HCT116 (cell line): ENCODE measurements around the gene C12orf54. TPM values are rescaled to one million over a fixed set of nuclear protein-coding genes. Genes with fewer than 3 reads are reported as not detected.

Source experiments
- ATAC-seq: fragments of 200-7000 bp; cut with Tn5 transposase; 2 replicates; pipeline ENCODE4 v1.9.1; 2020; ENCODE audit warnings: mild to moderate bottlenecking, moderate library complexity
- BruUV-seq: library from RNA; stranded (reverse); fragments of 400-500 nt; replicated peaks from 2 replicates; lab custom pipeline; 2021; lab: Mats Ljungman, UMichigan
- CTCF ChIA-PET: fragments of 300-600 bp; sonication (Branson Sonifier 250); formaldehyde crosslinking; loops from one replicate; lab custom pipeline; 2021; ENCODE audit warnings: antibody characterized with exemption; lab: Charles Lee
- POLR2A ChIA-PET: fragments of 300-600, 350-600 bp; sonication (Branson Sonifier 250); formaldehyde crosslinking; loops from one replicate; lab custom pipeline; 2021; ENCODE audit warnings: antibody characterized with exemption; lab: Charles Lee
- RAD21 ChIA-PET, 2 experiments: fragments of 300-600 bp; sonication (Branson Sonifier 250); formaldehyde crosslinking; loops; one replicate each; lab custom pipeline; 2023; ENCODE audit warnings: low total read pairs in 2 of 2; ENCODE audit not compliant: uncharacterized antibody in 2 of 2, unreplicated experiment in 2 of 2, low non-redundant PET in 1 of 2; lab: Charles Lee
- DNase-seq: peaks from one replicate; pipeline ENCODE4 v3.0.0-alpha.2; 2010; ENCODE audit warnings: low read depth, low spot score
- H2AFZ ChIP-seq: fragments of 200-600 bp; shearing (Covaris generic), sonication (generic); 2 replicates; pipeline ENCODE4 v1.6.1; 2017; ENCODE audit warnings: low read depth, mixed run types, mixed read lengths, antibody characterized with exemption, low read length; ENCODE audit not compliant: poor library complexity, severe bottlenecking
- H3K27ac ChIP-seq: 2 replicates; pipeline ENCODE4 v1.5.1; 2012; ENCODE audit warnings: low read depth, low read length
- H3K27me3 ChIP-seq: fragments of 200-600 bp; sonication (generic); 2 replicates; pipeline ENCODE4 v1.6.1; 2016; ENCODE audit warnings: mixed run types, low read length, mixed read lengths; ENCODE audit not compliant: insufficient read depth
- H3K36me3 ChIP-seq, 2 experiments: fragments of 200-500 bp in 1 of 2; fragments of 200-600 bp in 1 of 2; sonication (Bioruptor generic) in 1 of 2; sonication (generic) in 1 of 2; 2 replicates each; pipeline versions ENCODE4 v1.5.1 to v1.6.1; 2014 to 2016; ENCODE audit warnings: low read length in 2 of 2, inconsistent platforms in 1 of 2, mixed read lengths in 1 of 2, mixed run types in 1 of 2; ENCODE audit not compliant: insufficient read depth in 2 of 2, control insufficient read depth in 1 of 2
- H3K4me1 ChIP-seq, 2 experiments: fragments of 200-600 bp in 1 of 2; sonication (generic) in 1 of 2; 2 replicates each; pipeline versions ENCODE4 v1.5.1 to v1.6.1; 2012 to 2017; ENCODE audit warnings: low read length in 2 of 2, inconsistent platforms in 1 of 2, mild to moderate bottlenecking in 1 of 2, mixed read lengths in 1 of 2, mixed run types in 1 of 2, moderate library complexity in 1 of 2; ENCODE audit not compliant: insufficient read depth in 2 of 2, control insufficient read depth in 1 of 2
- H3K4me2 ChIP-seq: fragments of 200-600 bp; sonication (generic); 2 replicates; pipeline ENCODE4 v1.6.1; 2017; ENCODE audit warnings: mixed run types, low read length, mixed read lengths
- H3K4me3 ChIP-seq, 2 experiments: fragments of 200-600 bp in 1 of 2; sonication (generic) in 1 of 2; replicated peaks in 1 of 2; 2 replicates each; pipeline ENCODE4 v1.5.1; 2011 to 2016; ENCODE audit warnings: low read length in 2 of 2, control low read depth in 1 of 2, low read depth in 1 of 2, mild to moderate bottlenecking in 1 of 2, mixed read lengths in 1 of 2, mixed run types in 1 of 2
- H3K79me2 ChIP-seq: fragments of 200-600 bp; sonication (generic); 2 replicates; pipeline ENCODE4 v1.6.1; 2017; ENCODE audit warnings: mild to moderate bottlenecking, mixed run types, low read length, moderate library complexity, mixed read lengths; ENCODE audit not compliant: insufficient read depth
- H3K9ac ChIP-seq: fragments of 200-600 bp; sonication (generic); 2 replicates; pipeline ENCODE4 v1.6.1; 2016; ENCODE audit warnings: low read length, mixed read lengths
- H3K9me2 ChIP-seq: fragments of 200-600 bp; sonication (generic), shearing (Covaris generic); 2 replicates; pipeline ENCODE4 v1.6.1; 2017; ENCODE audit warnings: mixed run types, mild to moderate bottlenecking, moderate library complexity; ENCODE audit not compliant: insufficient read depth
- H3K9me3 ChIP-seq, 2 experiments: fragments of 200-500 bp in 1 of 2; fragments of 200-600 bp in 1 of 2; sonication (Bioruptor generic) in 1 of 2; sonication (generic) in 1 of 2; 2 replicates each; pipeline ENCODE4 v1.6.1; 2014 to 2017; ENCODE audit warnings: low read length in 2 of 2, mixed read lengths in 2 of 2, inconsistent platforms in 1 of 2, low read depth in 1 of 2, mild to moderate bottlenecking in 1 of 2, mixed run types in 1 of 2, moderate library complexity in 1 of 2; ENCODE audit not compliant: control insufficient read depth in 1 of 2, insufficient read depth in 1 of 2
- H4K20me1 ChIP-seq: fragments of 200-600 bp; sonication (generic), shearing (Covaris generic); 2 replicates; pipeline ENCODE4 v1.6.1; 2017; ENCODE audit warnings: mixed run types, mild to moderate bottlenecking, moderate library complexity; ENCODE audit not compliant: insufficient read depth
- CBX3 ChIP-seq: IDR thresholded peaks from 2 replicates; pipeline ENCODE4 v1.6.1; 2012; ENCODE audit warnings: low read depth
- RAD21 ChIP-seq: IDR thresholded peaks from 2 replicates; pipeline ENCODE4 v1.6.1; 2012; ENCODE audit warnings: low read depth, mild to moderate bottlenecking
- TCF7L2 ChIP-seq: IDR thresholded peaks from 2 replicates; pipeline ENCODE4 v1.7.0; 2011; ENCODE audit warnings: borderline replicate concordance, inconsistent platforms; ENCODE audit not compliant: insufficient read depth, insufficient read length; ENCODE audit errors: extremely low read depth
- YY1 ChIP-seq: IDR thresholded peaks from 2 replicates; pipeline ENCODE4 v1.6.1; 2011; ENCODE audit warnings: low read length, low read depth, moderate library complexity, mild to moderate bottlenecking; ENCODE audit not compliant: insufficient replicate concordance; ENCODE audit errors: extremely low read depth
- ZFX ChIP-seq: fragments of 450-650 bp; IDR thresholded peaks from 2 replicates; pipeline ENCODE4 v1.6.1; 2017
- ZNF274 ChIP-seq: fragments of 200-500 bp; sonication (Bioruptor generic); IDR thresholded peaks from 2 replicates; pipeline ENCODE4 v1.6.1; 2014; ENCODE audit warnings: mild to moderate bottlenecking, low read depth, low read length, inconsistent platforms
- intact Hi-C: fragments of 100-400 bp; cut with micrococcal nuclease; formaldehyde crosslinking; loops from 2 replicates; pipeline ENCODE4 v1.10.0; 2022
- total RNA-seq: library from RNA; stranded (reverse); gene quantifications from one replicate; pipeline ENCODE4 v1.2.1, GENCODE V29; 2021; ENCODE audit not compliant: unreplicated experiment
- TF ChIP-seq, protein P1 (sequence below), 3 experiments: fragments of 200-600 bp in 1 of 3; sonication (generic) in 1 of 3; IDR thresholded peaks in 2 of 3; conservative IDR thresholded peaks in 1 of 3; 2 replicates each; pipeline ENCODE4 v1.5.1; 2012 to 2017; ENCODE audit warnings: low read depth in 2 of 3, low read length in 2 of 3, antibody characterized with exemption in 1 of 3, borderline replicate concordance in 1 of 3, control low read depth in 1 of 3, mild to moderate bottlenecking in 1 of 3, mixed read lengths in 1 of 3, mixed run types in 1 of 3, moderate library complexity in 1 of 3; ENCODE audit not compliant: insufficient read depth in 1 of 3
- TF ChIP-seq, protein P2 (sequence below): IDR thresholded peaks from 2 replicates; pipeline ENCODE4 v1.6.1; 2012
- TF ChIP-seq, protein P3 (sequence below): IDR thresholded peaks from 2 replicates; pipeline ENCODE4 v1.6.1; 2012; ENCODE audit warnings: low read depth
- TF ChIP-seq, protein P4 (sequence below): IDR thresholded peaks from 2 replicates; pipeline ENCODE4 v1.6.1; 2011; ENCODE audit warnings: mild to moderate bottlenecking, low read length, moderate library complexity; ENCODE audit not compliant: insufficient replicate concordance; ENCODE audit errors: extremely low read depth

C12orf54 gene
- total RNA-seq, 1 experiment from 2014 or later = not detected

DNA sequence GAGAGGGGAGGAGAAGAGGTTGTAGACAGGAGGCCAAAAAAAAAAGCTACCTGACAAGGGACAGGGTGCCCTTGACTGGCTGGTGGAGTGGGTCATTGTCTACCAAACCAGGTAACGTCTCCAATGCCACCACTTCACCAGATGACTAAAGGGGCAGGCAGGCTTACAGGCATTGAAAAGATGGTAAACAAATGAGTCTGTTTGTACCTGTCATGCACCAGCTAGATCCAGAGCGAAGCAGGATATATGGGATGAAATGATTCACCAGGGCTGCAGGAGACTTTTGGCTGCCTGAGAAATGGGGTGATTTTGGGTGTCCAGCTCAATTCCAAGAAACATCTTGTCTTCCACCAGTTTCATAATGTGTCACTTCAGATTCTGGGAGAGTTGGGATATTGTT lies 4.0 kb downstream of the C12orf54 start:
- intact Hi-C loops = no loop called here
- Histone ChIP-seq H3K27me3 (no peaks in the 10 kb centered on the region; the same call in 1 of the 2 replicates), H3K27ac (no peak overlapping the region), H3K9me3 (no peaks in the 10 kb centered on the region), H4K20me1 (no peaks in the 10 kb centered on the region), H3K4me3 (no peak overlapping the region), H3K4me1 (no peaks in the 10 kb centered on the region), H3K4me2 (no peak overlapping the region), H3K36me3 (no peaks in the 10 kb centered on the region), H3K9ac (no peak overlapping the region), H2AFZ (no peak overlapping the region), H3K79me2 (no peaks in the 10 kb centered on the region), H3K9me2 (no peaks in the 10 kb centered on the region)
- RAD21 ChIA-PET = no interaction called here
- ATAC-seq (no peak), DNase-seq (no peak)
- no TSS peak for BruUV-seq
- POLR2A ChIA-PET = no interaction called here
- CTCF ChIA-PET = no interaction called here
- TF ChIP-seq ZFX (no peak), TCF7L2 (no peak), CBX3 (no peak), YY1 (no peak), ZNF274 (no peak), RAD21 (no peak)
- TF ChIP-seq, protein P1, sequence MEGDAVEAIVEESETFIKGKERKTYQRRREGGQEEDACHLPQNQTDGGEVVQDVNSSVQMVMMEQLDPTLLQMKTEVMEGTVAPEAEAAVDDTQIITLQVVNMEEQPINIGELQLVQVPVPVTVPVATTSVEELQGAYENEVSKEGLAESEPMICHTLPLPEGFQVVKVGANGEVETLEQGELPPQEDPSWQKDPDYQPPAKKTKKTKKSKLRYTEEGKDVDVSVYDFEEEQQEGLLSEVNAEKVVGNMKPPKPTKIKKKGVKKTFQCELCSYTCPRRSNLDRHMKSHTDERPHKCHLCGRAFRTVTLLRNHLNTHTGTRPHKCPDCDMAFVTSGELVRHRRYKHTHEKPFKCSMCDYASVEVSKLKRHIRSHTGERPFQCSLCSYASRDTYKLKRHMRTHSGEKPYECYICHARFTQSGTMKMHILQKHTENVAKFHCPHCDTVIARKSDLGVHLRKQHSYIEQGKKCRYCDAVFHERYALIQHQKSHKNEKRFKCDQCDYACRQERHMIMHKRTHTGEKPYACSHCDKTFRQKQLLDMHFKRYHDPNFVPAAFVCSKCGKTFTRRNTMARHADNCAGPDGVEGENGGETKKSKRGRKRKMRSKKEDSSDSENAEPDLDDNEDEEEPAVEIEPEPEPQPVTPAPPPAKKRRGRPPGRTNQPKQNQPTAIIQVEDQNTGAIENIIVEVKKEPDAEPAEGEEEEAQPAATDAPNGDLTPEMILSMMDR (IDR thresholded peaks at IDR 0.05 in 2 of 3, conservative IDR thresholded peaks at IDR 0.05 in 1 of 3; ENCODE audit: borderline replicate concordance in 1 of 3, insufficient read depth in 1 of 3, low read depth in 2 of 3, low read length in 2 of 3) = no peak
- TF ChIP-seq, protein P2, sequence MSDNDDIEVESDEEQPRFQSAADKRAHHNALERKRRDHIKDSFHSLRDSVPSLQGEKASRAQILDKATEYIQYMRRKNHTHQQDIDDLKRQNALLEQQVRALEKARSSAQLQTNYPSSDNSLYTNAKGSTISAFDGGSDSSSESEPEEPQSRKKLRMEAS = no peak
- TF ChIP-seq, protein P3, sequence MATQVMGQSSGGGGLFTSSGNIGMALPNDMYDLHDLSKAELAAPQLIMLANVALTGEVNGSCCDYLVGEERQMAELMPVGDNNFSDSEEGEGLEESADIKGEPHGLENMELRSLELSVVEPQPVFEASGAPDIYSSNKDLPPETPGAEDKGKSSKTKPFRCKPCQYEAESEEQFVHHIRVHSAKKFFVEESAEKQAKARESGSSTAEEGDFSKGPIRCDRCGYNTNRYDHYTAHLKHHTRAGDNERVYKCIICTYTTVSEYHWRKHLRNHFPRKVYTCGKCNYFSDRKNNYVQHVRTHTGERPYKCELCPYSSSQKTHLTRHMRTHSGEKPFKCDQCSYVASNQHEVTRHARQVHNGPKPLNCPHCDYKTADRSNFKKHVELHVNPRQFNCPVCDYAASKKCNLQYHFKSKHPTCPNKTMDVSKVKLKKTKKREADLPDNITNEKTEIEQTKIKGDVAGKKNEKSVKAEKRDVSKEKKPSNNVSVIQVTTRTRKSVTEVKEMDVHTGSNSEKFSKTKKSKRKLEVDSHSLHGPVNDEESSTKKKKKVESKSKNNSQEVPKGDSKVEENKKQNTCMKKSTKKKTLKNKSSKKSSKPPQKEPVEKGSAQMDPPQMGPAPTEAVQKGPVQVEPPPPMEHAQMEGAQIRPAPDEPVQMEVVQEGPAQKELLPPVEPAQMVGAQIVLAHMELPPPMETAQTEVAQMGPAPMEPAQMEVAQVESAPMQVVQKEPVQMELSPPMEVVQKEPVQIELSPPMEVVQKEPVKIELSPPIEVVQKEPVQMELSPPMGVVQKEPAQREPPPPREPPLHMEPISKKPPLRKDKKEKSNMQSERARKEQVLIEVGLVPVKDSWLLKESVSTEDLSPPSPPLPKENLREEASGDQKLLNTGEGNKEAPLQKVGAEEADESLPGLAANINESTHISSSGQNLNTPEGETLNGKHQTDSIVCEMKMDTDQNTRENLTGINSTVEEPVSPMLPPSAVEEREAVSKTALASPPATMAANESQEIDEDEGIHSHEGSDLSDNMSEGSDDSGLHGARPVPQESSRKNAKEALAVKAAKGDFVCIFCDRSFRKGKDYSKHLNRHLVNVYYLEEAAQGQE = no peak
- TF ChIP-seq, protein P4, sequence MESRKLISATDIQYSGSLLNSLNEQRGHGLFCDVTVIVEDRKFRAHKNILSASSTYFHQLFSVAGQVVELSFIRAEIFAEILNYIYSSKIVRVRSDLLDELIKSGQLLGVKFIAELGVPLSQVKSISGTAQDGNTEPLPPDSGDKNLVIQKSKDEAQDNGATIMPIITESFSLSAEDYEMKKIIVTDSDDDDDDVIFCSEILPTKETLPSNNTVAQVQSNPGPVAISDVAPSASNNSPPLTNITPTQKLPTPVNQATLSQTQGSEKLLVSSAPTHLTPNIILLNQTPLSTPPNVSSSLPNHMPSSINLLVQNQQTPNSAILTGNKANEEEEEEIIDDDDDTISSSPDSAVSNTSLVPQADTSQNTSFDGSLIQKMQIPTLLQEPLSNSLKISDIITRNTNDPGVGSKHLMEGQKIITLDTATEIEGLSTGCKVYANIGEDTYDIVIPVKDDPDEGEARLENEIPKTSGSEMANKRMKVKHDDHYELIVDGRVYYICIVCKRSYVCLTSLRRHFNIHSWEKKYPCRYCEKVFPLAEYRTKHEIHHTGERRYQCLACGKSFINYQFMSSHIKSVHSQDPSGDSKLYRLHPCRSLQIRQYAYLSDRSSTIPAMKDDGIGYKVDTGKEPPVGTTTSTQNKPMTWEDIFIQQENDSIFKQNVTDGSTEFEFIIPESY = no peak
